PFSK-1 (cell line): ENCODE data around the gene RNASE9.

Source experiments
- FOXP2 ChIP-seq: optimal IDR thresholded peaks from 2 replicates; pipeline ENCODE3; 2011; ENCODE audit warnings: borderline replicate concordance, control low read depth, inconsistent platforms; ENCODE audit not compliant: insufficient read depth; ENCODE audit errors: extremely low read length, extremely low read depth
- POLR2AphosphoS5 ChIP-seq: IDR thresholded peaks from 2 replicates; pipeline ENCODE4 v1.6.1; 2012; ENCODE audit warnings: low read depth, mild to moderate bottlenecking, control low read depth, low read length, moderate library complexity
- SIN3A ChIP-seq: IDR thresholded peaks from 2 replicates; pipeline ENCODE4 v1.6.1; 2012; ENCODE audit warnings: mild to moderate bottlenecking, low read length, moderate library complexity, borderline replicate concordance; ENCODE audit not compliant: insufficient read depth
- TAF1 ChIP-seq: IDR thresholded peaks from 2 replicates; pipeline ENCODE4 v1.6.1; 2012; ENCODE audit warnings: low read length, control low read depth, borderline replicate concordance; ENCODE audit not compliant: insufficient read depth
- TF ChIP-seq, protein P1 (sequence below), 2 experiments: IDR thresholded peaks; 2 replicates each; pipeline versions ENCODE4 v1.6.1 to v1.8.0; 2011 to 2012; ENCODE audit warnings: low read depth in 2 of 2, low read length in 2 of 2, control low read depth in 1 of 2, inconsistent platforms in 1 of 2, mild to moderate bottlenecking in 1 of 2, moderate library complexity in 1 of 2; ENCODE audit not compliant: insufficient read depth in 1 of 2

DNA sequence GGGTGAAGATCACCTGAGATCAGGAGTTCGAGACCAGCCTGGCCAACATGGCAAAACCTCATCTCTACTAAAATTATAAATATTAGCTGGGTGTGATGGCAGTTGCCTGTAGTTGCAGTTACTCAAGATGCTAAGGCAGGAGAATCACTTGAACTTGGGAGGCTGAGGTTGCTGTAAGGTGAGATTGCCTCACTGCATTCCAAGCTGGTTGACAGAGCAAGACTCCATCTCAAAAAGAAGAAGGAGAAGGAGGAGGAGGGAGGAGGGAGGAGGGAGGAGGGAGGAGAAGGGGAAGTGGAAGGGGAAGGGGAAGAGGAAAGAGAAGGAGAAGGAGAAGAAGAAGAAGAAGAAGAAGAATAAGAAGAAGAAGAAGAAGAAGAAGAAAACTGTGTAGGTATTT is 38.5 kb downstream of the RNASE9 start:
- TF ChIP-seq TAF1 = no peak
- TF ChIP-seq POLR2AphosphoS5 = no peak
- no peak for TF ChIP-seq SIN3A
- TF ChIP-seq, protein P1, sequence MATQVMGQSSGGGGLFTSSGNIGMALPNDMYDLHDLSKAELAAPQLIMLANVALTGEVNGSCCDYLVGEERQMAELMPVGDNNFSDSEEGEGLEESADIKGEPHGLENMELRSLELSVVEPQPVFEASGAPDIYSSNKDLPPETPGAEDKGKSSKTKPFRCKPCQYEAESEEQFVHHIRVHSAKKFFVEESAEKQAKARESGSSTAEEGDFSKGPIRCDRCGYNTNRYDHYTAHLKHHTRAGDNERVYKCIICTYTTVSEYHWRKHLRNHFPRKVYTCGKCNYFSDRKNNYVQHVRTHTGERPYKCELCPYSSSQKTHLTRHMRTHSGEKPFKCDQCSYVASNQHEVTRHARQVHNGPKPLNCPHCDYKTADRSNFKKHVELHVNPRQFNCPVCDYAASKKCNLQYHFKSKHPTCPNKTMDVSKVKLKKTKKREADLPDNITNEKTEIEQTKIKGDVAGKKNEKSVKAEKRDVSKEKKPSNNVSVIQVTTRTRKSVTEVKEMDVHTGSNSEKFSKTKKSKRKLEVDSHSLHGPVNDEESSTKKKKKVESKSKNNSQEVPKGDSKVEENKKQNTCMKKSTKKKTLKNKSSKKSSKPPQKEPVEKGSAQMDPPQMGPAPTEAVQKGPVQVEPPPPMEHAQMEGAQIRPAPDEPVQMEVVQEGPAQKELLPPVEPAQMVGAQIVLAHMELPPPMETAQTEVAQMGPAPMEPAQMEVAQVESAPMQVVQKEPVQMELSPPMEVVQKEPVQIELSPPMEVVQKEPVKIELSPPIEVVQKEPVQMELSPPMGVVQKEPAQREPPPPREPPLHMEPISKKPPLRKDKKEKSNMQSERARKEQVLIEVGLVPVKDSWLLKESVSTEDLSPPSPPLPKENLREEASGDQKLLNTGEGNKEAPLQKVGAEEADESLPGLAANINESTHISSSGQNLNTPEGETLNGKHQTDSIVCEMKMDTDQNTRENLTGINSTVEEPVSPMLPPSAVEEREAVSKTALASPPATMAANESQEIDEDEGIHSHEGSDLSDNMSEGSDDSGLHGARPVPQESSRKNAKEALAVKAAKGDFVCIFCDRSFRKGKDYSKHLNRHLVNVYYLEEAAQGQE (IDR thresholded peaks at IDR 0.05; ENCODE audit: insufficient read depth in 1 of 2, low read depth in 2 of 2, low read length in 2 of 2) = no peak
- no peak for TF ChIP-seq FOXP2
